Neuronal stem cell (in vitro differentiated cells): Measurements from ENCODE around the gene SKP2.
A peak's percentile ranks its signal among the peaks of the same experiment; 100 is the strongest.

ENCODE experiments used
- DNase-seq: peaks from one replicate; pipeline ENCODE4 v3.0.0-alpha.2; 2013; ENCODE audit warnings: low spot score
- H2AFZ ChIP-seq: one replicate; pipeline ENCODE4 v1.6.1; 2013; ENCODE audit warnings: mild to moderate bottlenecking, low read length, inconsistent platforms
- H2AK5ac ChIP-seq: 2 replicates; pipeline ENCODE4 v1.6.1; 2013; ENCODE audit warnings: low read depth, mild to moderate bottlenecking, inconsistent platforms, low read length, moderate library complexity, mixed read lengths
- H2BK120ac ChIP-seq: 2 replicates; pipeline ENCODE4 v1.6.1; 2013; ENCODE audit warnings: low read depth, mild to moderate bottlenecking, inconsistent platforms, low read length, moderate library complexity, mixed read lengths
- H2BK12ac ChIP-seq: one replicate; pipeline ENCODE4 v1.6.1; 2013; ENCODE audit warnings: low read length, inconsistent platforms
- H2BK15ac ChIP-seq: 2 replicates; pipeline ENCODE4 v1.6.1; 2013; ENCODE audit warnings: mild to moderate bottlenecking, low read length, inconsistent platforms, mixed read lengths
- H2BK5ac ChIP-seq: one replicate; pipeline ENCODE4 v1.6.1; 2013; ENCODE audit warnings: inconsistent platforms, mild to moderate bottlenecking, low read length, moderate library complexity
- H3K14ac ChIP-seq: one replicate; pipeline ENCODE4 v1.6.1; 2013; ENCODE audit warnings: low read length, inconsistent platforms
- H3K18ac ChIP-seq: 2 replicates; pipeline ENCODE4 v1.6.1; 2013; ENCODE audit warnings: low read length, inconsistent platforms
- H3K23ac ChIP-seq: 2 replicates; pipeline ENCODE4 v1.6.1; 2013; ENCODE audit warnings: low read depth, mild to moderate bottlenecking, mixed read lengths, low read length, inconsistent platforms; ENCODE audit not compliant: poor library complexity
- H3K27ac ChIP-seq: replicated peaks from 3 replicates; pipeline ENCODE4 v1.5.1; 2013; ENCODE audit warnings: low read length, inconsistent platforms
- H3K27me3 ChIP-seq, 3 experiments: 2 replicates each; pipeline ENCODE4 v1.6.1; 2013; ENCODE audit warnings: low read length in 3 of 3, mild to moderate bottlenecking in 2 of 3, inconsistent platforms in 1 of 3, low read depth in 1 of 3, mixed read lengths in 1 of 3, moderate library complexity in 1 of 3; ENCODE audit not compliant: control insufficient read depth in 3 of 3, insufficient read depth in 3 of 3
- H3K36me3 ChIP-seq, 2 donors: replicated peaks in 1 of 2; 2 replicates each; pipeline ENCODE4 v1.6.1; 2013; ENCODE audit warnings: low read length in 2 of 2; ENCODE audit not compliant: control insufficient read depth in 2 of 2, insufficient read depth in 2 of 2
- H3K4ac ChIP-seq: 2 replicates; pipeline ENCODE4 v1.6.1; 2013; ENCODE audit warnings: inconsistent platforms, mild to moderate bottlenecking, low read length, moderate library complexity
- H3K4me1 ChIP-seq, 2 donors: 1 replicate in 1 of 2; 2 replicates in 1 of 2; pipeline ENCODE4 v1.6.1; 2013; ENCODE audit warnings: low read length in 2 of 2, low read depth in 1 of 2; ENCODE audit not compliant: control insufficient read depth in 2 of 2, insufficient read depth in 1 of 2
- H3K4me2 ChIP-seq: one replicate; pipeline ENCODE4 v1.6.1; 2013; ENCODE audit warnings: mild to moderate bottlenecking, low read length, inconsistent platforms; ENCODE audit not compliant: insufficient read depth, poor library complexity, severe bottlenecking
- H3K4me3 ChIP-seq, 2 donors: 2 replicates each; pipeline ENCODE4 v1.5.1; 2013; ENCODE audit warnings: low read length in 2 of 2, mild to moderate bottlenecking in 2 of 2, inconsistent platforms in 1 of 2, moderate library complexity in 1 of 2
- H3K79me1 ChIP-seq: one replicate; pipeline ENCODE4 v1.6.1; 2013; ENCODE audit warnings: low read depth, mild to moderate bottlenecking, inconsistent platforms, low read length, moderate library complexity
- H3K9ac ChIP-seq: one replicate; pipeline ENCODE4 v1.6.1; 2013; ENCODE audit warnings: mild to moderate bottlenecking, low read depth, low read length, inconsistent platforms; ENCODE audit not compliant: poor library complexity
- H3K9me3 ChIP-seq, 2 donors: replicated peaks in 1 of 2; 2 replicates each; pipeline versions ENCODE3 to v1.6.1; 2013; ENCODE audit warnings: low read length in 2 of 2, mild to moderate bottlenecking in 2 of 2, inconsistent platforms in 1 of 2, low read depth in 1 of 2, mixed read lengths in 1 of 2, moderate library complexity in 1 of 2; ENCODE audit not compliant: control insufficient read depth in 2 of 2, insufficient read depth in 1 of 2
- H4K8ac ChIP-seq: one replicate; pipeline ENCODE4 v1.6.1; 2013; ENCODE audit warnings: low read depth, mild to moderate bottlenecking, inconsistent platforms, low read length, moderate library complexity
- H4K91ac ChIP-seq: one replicate; pipeline ENCODE4 v1.6.1; 2013; ENCODE audit warnings: low read length, low read depth, mild to moderate bottlenecking, inconsistent platforms; ENCODE audit not compliant: poor library complexity
- WGBS, 2 donors: extraction: QIAGEN DNeasy Blood & Tissue Kit; methylation state at CpG; one replicate each; pipeline ENCODE4 v1.1.7; 2013; ENCODE audit warnings: missing lambda C conversion rate in 2 of 2, mixed read lengths in 1 of 2; ENCODE audit not compliant: insufficient read length in 2 of 2, insufficient replicate concordance in 1 of 2; ENCODE audit errors: extremely low coverage in 2 of 2; 5-methylcytosine and 5-hydroxymethylcytosine counted together

The SKP2 gene

DNA sequence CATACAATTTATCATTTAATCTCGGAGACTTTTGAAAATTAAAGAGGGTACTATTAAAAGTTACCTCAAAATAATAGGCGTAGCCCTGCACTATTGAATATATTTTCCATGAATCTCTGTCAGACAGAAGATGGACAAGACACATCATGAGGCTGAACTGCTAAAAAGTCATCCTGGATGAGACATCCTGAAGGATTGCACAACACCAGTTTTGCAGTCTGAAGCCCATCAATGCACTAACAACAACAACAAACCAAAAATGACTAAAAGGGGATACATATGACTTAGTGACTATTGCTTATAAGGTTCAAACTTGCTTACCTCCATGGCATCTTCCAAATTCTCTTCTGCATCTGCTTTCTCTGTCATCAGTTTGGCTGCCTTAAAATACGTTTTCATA, 15.9 kb upstream of the SKP2 start:
- H3K18ac ChIP-seq = no peak overlapping the region
- no peak overlapping the region for H2BK12ac ChIP-seq
- no peak overlapping the region for H3K23ac ChIP-seq
- peaks cover 0 to 13% of the 10 kb centered on the region in 2 donors for H3K36me3 ChIP-seq
- no peak overlapping the region for H3K27ac ChIP-seq
- no peak overlapping the region for H4K91ac ChIP-seq
- H3K27me3 ChIP-seq = no peaks in the 10 kb centered on the region
- no peak overlapping the region for H3K4me2 ChIP-seq
- no peak overlapping the region for H3K4me3 ChIP-seq
- no peak overlapping the region for H4K8ac ChIP-seq
- peaks cover 0 to 3% of the 10 kb centered on the region in 2 donors for H3K9me3 ChIP-seq
- no peak for DNase-seq
- no peak overlapping the region for H3K4ac ChIP-seq
- H2AFZ ChIP-seq = no peak overlapping the region
- H2BK120ac ChIP-seq = no peak overlapping the region
- H3K4me1 ChIP-seq = no peaks in the 10 kb centered on the region
- no CpG with 5 or more reads among the region's 3 CpGs for WGBS, 2 donors
- no peaks in the 10 kb centered on the region for H3K79me1 ChIP-seq
- H2AK5ac ChIP-seq = no peak overlapping the region
- no peak overlapping the region for H2BK5ac ChIP-seq
- H2BK15ac ChIP-seq = no peak overlapping the region
- H3K14ac ChIP-seq = no peak overlapping the region
- no peak overlapping the region for H3K9ac ChIP-seq

DNA sequence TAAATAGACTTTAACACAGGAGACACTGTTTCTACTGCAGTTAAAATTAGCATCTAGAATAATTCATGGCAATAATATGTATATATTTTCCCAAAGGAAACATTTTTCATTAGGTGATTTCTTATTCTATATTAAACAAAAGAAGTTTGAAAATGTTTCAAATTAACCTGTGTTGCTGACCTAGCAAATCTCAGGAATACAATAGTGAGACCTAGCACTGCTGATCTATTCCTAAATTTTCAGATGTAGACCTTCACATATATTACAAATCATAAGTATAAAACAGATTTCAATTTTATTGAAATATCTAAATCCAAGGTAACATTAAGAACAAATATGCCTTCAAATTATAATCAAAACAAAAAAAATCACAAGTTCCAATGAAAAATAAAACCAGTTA, 15.3 kb upstream of the SKP2 start:
- Histone ChIP-seq H3K79me1 (no peaks in the 10 kb centered on the region), H3K27ac (no peak overlapping the region), H3K23ac (no peak overlapping the region), H3K4me2 (no peak overlapping the region), H3K4ac (no peak overlapping the region), H2BK120ac (no peak overlapping the region), H2BK12ac (no peak overlapping the region), H4K8ac (no peak overlapping the region), H2AFZ (no peak overlapping the region), H3K9ac (no peak overlapping the region), H2BK5ac (no peak overlapping the region), H3K36me3 (peaks cover 0 to 14% of the 10 kb centered on the region in 2 donors), H2BK15ac (no peak overlapping the region), H3K27me3 (no peaks in the 10 kb centered on the region), H3K4me1 (no peaks in the 10 kb centered on the region), H3K9me3 (peaks cover 0 to 3% of the 10 kb centered on the region in 2 donors), H3K4me3 (no peak overlapping the region), H3K14ac (no peak overlapping the region), H2AK5ac (no peak overlapping the region), H3K18ac (no peak overlapping the region), H4K91ac (no peak overlapping the region)
- DNase-seq = no peak

DNA sequence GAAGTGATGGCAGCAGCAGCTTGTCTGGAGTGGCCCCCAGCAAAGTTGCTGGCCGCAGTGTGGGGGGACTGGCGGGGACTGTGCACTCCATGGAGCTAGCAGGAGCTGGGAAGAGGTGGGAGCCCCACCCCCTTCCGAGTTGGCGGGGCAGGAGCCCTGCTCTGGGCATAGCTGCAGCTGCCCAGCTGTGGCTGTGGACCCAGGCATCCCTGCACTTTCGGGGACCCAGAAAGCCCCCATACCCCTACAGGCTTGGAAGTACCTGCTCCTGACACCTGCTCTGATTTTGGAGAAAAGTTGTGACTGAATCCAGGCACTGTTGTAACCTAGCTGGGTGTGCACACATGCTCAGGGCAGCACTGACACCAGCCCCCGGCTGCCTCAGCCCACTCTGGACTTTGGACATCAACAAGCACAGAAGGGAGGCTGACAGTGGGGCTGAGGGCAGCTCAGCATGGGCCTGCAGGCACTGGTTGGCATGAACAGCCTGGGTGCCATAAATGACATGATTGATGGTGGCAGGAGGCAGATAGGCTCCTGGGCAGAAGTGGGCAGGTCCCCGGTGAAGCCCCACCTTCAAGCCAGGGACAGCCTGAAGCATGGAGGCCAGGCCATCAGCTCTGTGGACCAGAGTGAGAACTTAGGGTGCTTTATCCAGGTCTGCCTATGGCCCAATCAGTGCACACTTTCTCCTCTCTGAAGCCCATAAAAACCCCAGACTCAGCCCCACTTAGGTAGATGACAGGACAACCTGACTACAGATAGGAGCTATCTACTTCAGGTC, 12.8 kb upstream of the SKP2 start:
- Histone ChIP-seq H2AFZ (no peak overlapping the region), H3K4me1 (no peaks in the 10 kb centered on the region), H3K14ac (peak overlapping the region; percentile 71), H4K91ac (no peak overlapping the region), H3K4me2 (no peak overlapping the region), H3K79me1 (no peaks in the 10 kb centered on the region), H3K27ac (no peak overlapping the region), H2BK12ac (no peak overlapping the region), H4K8ac (peak overlapping the region; percentile 43), H2BK120ac (no peak overlapping the region), H3K36me3 (peaks cover 0 to 14% of the 10 kb centered on the region in 2 donors), H3K27me3 (no peaks in the 10 kb centered on the region), H3K9ac (peak overlapping the region; percentile 21), H3K4me3 (no peak overlapping the region), H2AK5ac (peak overlapping the region; percentile 70), H3K18ac (peak overlapping the region; percentile 38), H2BK15ac (no peak overlapping the region), H2BK5ac (no peak overlapping the region), H3K9me3 (peaks cover 0 to 3% of the 10 kb centered on the region in 2 donors), H3K23ac (no peak overlapping the region), H3K4ac (no peak overlapping the region)
- DNase-seq = no peak
- no CpG with 5 or more reads among the region's 7 CpGs for WGBS, 2 donors

DNA sequence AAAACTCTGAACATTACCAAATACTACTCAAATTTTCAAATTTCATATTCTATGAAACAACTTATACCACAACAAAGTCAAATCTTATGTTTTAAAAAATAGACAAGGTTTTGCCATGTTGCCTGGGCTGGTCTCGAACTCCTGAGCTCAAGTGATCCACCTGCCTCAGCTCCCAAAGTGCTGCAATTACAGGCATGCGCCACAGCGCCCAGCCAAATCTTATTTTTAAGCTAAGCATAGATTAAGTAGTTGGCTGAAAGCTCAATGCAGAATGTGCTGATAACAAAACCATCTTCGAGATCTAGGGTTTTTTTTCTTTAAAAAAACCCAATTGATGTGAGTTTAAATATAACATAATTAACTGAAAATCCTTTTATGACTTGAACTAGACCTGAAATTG, 6.6 kb upstream of the SKP2 start:
- WGBS, 2 donors = no CpG with 5 or more reads among the region's 4 CpGs
- DNase-seq = no peak
- H3K4me3 ChIP-seq = no peak overlapping the region

More for the DNA sequence above, 6.6 kb upstream of the SKP2 start:
- Histone ChIP-seq H2BK12ac (no peak overlapping the region), H3K4ac (no peak overlapping the region), H4K8ac (no peak overlapping the region), H3K79me1 (no peaks in the 10 kb centered on the region), H2BK120ac (no peak overlapping the region), H2BK15ac (no peak overlapping the region), H3K4me1 (no peaks in the 10 kb centered on the region), H2BK5ac (no peak overlapping the region), H2AFZ (no peak overlapping the region), H4K91ac (no peak overlapping the region), H3K23ac (no peak overlapping the region), H3K9me3 (no peaks in the 10 kb centered on the region), H3K9ac (no peak overlapping the region), H3K18ac (no peak overlapping the region), H3K36me3 (peaks cover 0 to 7% of the 10 kb centered on the region in 2 donors), H2AK5ac (no peak overlapping the region), H3K27me3 (no peaks in the 10 kb centered on the region), H3K14ac (no peak overlapping the region), H3K4me2 (no peak overlapping the region), H3K27ac (no peak overlapping the region)
